HG03064 (cell line): ENCODE data around the gene PCNX2.
"Not testable (repeated sequence)": the region's sequence is repeated elsewhere in the genome, so short reads cannot be mapped to it uniquely, and the experiment has no call there.

Experiments
- ATAC-seq: cut with Tn5 transposase; IDR thresholded peaks from one replicate; pipeline ENCODE4 v1.9.1; 2021; ENCODE audit warnings: low read depth; ENCODE audit not compliant: unreplicated experiment

Gene PCNX2

DNA sequence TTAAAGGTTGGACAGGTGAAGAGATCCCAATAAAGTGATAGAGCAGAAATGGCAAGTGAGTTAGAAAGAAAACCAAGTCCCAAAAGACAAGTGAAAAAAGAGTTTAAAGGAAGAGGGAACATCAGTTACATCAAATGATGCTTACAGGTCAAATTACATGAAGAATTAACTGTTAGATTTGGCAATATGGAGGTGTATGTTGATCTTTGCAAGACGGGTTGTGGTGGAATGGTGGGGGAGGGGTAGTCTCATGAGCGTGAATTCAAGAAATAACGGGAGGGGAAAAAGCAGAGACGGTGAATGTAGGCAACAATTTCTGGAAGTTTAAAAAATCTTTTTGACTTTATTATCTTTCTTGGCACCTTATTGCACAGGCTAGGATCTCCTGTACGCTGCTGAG lies 268.5 kb downstream of the PCNX2 start:
- no peak for ATAC-seq

DNA sequence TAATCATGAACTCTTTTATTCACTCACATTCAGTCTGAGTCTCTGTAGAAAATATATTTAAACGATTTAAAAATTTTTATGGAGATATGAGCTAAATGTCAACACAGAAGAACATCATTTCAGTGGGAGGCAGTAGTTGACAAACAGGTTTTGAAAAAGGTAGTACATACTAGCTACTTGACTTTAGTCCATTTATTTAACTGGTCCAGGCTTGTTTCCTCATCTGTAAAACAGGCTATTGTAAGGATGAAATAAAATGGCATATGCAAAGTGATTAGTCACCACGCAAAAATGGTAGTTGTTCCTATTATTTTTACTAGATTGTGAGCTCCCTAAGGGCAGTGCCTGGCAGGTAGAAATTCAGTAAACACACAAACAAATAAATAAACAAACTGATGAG lies 270.0 kb downstream of the PCNX2 start:
- no peak for ATAC-seq

DNA sequence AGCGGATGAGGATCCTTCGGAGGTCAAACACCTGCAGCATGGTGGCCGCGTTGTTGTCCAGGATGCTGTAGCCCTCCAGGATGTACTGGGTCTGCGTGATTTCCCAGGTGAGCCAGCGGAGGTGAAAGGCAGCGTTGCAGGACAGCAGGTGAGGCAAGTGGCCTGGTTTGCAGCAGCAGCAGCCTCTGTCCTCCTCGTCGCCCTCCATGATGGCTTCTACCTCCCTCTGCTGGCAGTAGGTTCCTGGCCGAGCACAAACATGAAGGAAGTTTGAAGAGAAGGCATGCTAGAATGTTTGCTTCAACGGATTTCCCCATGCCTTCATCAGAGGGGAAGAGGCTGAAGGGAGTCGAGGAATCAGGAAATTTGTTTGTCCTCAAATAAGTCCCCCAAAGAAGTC lies 270.4 kb downstream of the PCNX2 start:
- ATAC-seq, result no peak

DNA sequence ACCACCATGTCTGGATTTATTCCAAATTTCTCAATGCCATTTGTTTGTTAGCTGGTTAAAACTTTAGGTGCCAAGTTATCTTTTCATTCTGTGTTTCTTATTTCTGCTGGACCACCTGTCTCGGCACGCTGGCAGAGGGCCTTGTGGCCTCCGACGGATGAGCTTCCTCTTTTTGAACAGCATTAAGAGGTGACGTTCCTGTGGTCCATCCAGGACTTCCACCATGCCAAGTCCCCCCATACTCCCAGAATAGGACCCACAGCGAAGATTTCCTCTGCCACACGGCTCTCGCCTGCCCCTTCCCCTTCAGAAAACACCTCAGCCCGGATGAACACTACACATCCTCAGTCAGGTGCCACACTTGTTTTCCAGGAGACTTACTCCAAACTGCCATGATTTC lies 271.3 kb downstream of the PCNX2 start:
- no peak for ATAC-seq

DNA sequence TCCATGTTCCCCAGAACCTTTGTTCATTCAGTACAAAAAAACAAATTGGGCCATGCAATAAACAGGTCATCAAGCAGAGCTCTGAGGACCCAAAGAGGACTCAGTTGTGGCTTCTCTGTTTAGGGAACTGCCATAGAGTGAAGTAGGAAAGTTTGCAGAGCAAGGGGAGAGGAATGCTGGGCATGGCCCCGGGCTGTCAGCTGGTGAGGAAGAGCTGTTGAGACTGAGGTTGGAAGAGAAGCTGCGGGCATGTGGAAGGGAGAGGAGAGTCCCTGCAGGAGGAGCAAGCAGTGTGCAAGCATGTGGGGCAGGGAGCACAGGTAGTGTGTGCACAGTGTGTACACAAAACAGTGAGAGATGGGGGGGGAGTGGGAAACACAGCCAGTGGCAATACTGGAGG lies 273.3 kb downstream of the PCNX2 start:
- ATAC-seq, result no peak

DNA sequence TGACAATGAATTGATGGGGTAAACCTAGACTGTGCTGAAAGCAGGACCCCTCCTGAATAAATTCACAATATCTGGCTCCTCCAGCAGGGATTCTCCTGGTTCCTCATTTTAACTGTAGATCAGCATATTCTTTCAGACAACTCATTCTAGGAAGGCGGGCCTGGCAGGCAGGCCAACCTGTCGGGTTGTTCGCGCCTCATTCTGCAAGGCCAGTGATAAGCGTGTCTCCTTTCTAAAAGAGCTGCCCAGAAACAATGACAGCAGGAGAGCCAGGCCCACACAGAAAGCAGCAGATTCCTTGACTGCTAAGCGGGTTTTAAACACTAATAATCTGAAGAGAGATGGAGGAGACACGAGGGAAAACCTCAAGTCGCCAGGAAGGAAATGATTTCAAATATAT lies 275.1 kb downstream of the PCNX2 start:
- no peak for ATAC-seq

DNA sequence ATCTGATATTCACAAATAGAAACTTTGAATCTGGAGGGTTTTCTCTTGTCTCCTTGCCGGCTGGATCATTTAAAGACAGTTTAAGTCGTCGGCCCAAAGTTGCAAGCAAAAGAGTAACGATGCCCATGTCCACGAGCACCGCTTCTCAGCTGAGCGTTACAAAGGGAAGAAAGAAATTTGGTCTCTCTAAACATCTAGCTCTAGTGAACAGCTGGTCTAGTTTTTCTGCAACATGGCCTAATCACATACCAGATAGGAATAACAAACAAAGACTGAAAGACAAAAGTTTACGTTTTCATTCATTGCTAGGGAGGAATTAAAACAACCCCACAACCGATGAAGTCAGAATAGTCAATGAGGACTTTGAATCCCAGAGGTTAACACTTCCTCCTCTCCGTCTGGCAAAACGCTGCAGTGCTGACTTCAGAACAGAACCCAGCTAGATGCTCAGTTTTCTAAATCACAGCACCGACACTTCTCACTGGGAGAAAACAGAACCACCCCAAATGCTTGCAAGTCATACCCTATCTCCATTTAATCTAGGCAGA lies 275.7 kb downstream of the PCNX2 start:
- ATAC-seq, result no peak

DNA sequence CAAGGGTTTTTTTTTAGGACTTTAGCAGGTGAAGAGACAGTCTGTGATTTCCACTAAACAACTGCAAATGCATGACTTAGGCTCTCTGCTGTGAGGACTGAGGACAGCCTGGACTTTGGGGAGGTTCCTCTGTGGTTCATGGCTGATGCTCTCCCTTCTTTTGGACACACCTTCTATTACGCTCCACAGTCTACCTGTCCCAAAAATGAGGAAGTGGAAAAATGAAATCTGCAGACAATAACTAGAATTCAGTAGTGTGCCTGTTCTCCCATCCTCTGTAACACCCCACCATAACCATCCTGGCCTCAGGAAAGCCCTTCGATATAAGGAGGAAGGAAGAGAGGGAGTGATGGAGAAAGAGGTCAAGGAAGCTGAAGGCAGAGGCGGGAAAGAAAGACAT lies 276.4 kb downstream of the PCNX2 start:
- ATAC-seq, result no peak

DNA sequence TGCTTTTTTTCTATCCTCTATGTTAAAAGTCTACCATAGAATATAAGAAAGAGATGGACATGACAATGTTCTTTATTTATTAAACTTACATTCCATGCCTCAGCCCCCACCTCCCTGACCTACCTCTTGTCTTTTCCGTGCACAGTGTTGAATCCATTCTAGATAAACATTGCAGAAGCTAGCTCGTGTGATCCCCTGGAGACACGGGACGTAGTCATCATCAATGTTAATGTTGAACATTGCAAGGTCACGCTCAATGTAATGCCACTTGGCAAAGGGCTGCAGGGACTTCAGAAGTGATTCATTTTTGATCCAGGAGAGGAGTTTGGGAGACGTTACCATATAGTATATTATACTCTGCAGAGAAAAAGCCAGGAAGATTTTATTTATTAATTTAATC lies 278.7 kb downstream of the PCNX2 start:
- no peak for ATAC-seq

DNA sequence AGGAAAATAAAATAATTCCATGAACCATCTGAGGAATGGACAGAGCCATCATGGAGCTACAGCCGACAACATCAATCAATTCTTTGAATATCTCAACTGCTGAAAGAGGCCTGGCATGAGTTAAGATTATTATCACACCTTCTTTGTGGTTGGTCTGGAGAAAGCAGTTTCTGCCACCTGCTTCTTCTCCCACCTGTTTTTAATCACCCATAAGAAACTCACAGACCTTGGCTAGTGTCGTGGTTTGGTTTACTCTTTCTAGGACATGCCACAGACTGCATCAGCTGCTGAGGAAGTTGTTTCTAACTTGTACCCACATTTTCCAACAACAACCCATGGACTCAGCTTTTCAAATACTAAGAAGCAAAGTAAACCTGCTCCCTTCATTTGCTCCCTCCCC lies 279.6 kb downstream of the PCNX2 start:
- ATAC-seq, result no peak

DNA sequence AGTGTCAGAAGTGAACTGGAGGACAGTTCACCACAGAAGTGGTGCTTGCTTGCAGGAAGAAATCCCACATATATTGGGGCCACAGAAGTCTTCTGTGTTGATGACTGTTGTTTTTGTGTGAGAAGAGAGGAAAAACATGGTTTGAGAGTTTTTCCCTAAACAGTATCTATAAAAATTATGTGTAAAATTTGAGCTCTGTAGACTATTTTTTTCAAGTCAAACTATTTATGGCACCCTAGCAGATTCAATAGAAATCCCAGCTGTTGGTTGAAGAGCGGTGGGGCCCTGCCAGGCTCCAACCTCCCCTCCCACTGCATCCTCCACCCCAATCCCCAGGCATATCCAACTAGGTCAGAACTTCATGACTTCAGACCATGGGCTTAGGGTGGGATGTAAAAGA lies 283.5 kb downstream of the PCNX2 start:
- ATAC-seq, result no peak

DNA sequence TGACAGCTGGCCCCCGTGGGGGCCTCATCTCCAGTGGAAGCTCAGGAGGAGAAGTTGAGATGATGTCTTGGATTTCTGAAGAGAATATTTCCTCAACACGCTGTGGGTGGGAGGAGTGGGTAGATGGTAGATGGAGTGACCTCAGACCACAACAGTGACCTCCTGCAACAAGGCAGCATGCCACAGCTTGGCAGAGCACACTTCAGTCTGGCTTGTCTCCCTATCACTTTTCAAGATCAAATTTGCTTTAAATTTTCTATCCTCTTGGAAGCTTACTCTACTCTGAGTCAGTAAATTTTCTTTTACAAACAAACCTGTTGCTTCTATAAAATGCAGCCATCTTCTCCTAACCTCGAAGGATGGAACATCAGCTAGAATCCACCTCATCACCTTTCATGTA lies 285.4 kb downstream of the PCNX2 start:
- no peak for ATAC-seq

DNA sequence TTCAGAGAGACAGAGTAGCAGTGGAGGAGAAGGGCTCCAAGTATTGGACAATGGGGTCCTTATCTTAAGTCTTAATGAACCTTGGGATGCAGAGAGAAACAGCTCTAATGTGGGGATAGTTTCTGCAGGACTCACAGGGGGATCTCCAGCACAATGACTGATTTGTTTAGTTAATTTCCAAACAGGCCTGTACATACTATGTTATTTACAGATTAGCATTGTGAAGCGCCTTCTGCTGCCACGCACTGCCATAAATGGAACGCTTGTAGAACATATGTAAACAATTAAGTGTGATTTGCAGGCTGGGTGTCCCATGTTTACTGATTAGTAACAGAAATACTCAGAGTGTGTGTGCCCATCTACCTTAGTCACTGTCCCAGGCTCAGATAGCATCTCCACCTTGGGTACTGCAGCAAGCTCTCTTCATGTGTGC lies 289.0 kb downstream of the PCNX2 start:
- ATAC-seq, result no peak

DNA sequence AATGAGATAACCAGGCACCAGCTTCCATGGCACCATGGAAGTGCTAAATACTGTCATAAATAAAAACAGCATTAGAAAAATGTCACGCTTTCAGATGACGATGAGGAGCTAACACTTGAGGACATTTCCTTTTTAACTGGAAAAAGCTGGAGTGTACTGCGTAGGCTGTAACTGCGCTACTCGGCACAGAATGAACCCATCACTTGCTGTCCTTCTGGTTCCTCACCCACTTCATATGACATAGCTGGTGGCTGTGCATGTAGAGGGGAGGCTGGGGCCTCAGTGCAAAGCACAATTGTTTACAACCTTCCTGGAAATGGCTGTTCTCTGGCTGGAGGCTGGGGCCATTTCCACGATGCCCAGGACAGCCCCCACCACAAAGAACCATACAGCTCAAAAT lies 289.4 kb downstream of the PCNX2 start:
- ATAC-seq, result no peak

DNA sequence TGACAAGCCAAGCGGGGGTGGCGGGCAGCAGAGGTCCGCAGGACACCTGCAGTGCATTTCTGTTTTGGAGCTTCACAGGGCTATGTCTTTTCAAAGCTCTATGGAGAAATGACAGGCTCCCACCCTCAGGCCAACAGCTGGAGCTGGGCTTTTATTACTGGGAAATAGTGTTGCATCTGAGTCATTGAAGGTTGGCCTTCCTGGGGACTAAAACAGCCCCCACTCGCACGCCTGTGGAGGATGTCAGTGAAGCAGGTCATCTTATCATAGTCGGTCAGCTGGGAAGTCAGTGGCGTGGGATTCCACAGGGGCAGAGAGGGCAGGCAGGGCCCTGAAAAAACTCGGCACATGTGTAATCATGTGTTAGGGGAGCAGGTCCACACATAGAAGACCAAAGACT lies 289.8 kb downstream of the PCNX2 start:
- ATAC-seq, result no peak

DNA sequence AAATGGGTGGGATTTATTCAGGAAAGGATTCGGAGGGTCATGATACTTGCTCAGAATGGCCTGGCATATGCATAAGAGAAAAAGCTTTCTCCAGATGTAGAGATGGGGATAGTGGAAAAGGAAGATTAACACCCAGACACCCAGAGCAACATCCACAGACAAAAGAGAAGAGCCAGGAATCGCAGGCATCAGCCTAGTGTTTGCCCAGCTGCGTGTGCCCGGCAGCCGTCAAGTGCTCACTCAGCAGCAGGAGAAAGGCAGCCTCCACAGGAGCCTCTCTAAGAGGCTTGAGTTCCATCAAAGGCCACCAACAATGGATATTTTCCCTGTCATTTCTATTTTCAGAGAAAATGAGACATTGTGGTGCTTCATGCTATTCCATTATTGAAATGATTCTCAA lies 290.4 kb downstream of the PCNX2 start:
- no peak for ATAC-seq

DNA sequence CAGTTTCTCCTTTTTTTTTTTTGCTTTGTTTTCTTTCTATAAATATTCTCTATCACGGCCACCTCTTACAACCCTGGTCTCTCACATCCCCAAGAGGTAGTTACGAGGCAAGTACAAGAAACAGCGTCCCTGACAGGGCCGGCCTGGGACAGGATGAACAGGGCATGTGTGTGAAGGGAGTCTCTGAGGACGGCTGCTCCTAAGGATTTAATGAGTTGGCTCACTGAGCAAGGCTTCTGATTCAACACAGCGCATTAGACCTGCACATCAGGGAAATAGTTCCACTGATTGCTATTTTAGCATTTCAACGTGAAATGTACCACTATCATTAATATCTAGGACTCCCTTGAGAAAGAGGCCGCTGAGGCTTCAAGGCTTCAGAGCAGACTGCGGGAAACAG lies 291.1 kb downstream of the PCNX2 start:
- no peak for ATAC-seq

DNA sequence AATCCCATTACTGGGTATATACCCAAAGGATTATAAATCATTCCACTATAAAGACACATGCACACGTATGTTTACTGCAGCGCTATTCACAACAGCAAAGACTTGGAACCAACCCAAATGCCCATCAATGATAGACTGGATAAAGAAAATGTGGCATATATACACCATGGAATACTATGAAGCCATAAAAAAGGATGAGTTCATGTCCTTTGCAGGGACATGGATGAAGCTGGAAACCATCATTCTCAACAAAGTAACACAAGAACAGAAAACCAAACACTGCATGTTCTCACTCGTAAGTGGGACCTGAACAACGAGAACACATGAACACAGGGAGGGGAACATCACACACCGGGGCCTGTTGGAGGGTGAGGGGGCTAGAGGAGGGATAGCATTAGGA lies 291.9 kb downstream of the PCNX2 start:
- not testable (repeated sequence) for ATAC-seq

DNA sequence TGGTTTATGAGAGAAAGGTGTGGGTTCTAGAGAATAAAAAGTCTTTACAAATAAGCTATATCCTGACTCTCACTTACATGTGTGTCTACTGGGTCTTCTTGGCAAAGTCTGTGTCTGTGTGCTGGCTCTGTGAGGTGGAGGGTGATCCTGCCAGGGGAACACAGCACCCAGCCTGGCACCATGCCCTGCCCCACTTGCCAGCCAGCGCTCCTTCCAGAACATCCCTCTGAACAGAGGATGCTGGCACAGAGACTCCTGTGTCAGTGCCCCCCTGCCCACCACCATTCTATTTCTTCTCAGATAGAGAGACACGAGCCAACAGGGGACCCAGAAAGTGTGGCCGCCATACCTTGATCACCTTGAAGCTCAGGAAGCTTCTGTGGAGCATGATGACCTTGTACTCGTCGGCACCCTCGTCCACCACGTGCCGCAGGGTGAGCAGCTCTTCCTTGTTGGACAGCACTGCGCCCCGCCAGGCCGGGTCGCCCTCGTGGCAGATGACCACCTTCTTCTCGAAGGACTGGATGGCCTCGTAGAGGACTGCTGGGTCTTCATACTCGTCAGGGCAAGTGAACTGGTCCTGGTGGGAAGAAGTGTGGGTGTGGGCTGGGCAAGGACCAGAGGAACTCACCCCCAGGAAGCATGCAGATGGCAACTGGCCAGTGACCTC lies 295.4 kb downstream of the PCNX2 start:
- no peak for ATAC-seq

DNA sequence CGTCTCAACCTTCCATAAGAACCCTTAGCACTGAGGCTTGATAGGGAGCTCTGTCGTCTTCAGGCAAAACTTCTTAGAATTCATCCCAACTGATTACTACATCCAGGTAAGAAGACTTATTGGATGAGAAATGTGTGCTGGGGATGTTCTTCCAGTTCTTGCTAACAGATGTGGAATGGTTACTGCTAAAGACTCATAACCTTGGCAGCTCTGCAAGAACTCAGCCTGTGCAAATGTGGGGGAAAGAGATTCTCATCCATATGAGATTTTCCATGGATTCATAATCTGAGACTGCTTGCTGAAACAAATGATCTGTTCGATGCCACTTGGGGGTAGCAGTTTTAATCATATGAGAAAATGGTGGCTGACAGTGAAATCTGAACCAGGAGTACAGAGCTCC lies 296.9 kb downstream of the PCNX2 start:
- no peak for ATAC-seq

DNA sequence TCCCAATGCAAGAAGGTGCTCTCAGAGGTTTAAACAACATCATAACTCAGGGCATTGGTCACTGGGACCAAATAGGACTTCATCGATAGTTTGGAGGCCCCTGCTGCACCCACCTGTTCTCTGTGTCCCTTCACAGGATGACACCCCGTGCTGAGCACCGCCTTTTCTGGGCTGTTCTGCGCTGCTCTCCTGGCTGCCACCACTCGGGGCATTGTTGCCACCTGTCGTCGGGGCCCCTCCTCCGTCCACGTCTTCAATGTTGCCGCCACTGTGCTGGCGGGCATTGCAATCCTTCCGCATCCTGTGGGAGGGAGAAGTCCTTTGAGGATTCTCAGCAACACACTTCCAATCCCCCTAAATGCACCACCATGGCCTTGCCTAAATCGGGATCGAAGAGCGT lies 297.4 kb downstream of the PCNX2 start:
- ATAC-seq, result no peak

DNA sequence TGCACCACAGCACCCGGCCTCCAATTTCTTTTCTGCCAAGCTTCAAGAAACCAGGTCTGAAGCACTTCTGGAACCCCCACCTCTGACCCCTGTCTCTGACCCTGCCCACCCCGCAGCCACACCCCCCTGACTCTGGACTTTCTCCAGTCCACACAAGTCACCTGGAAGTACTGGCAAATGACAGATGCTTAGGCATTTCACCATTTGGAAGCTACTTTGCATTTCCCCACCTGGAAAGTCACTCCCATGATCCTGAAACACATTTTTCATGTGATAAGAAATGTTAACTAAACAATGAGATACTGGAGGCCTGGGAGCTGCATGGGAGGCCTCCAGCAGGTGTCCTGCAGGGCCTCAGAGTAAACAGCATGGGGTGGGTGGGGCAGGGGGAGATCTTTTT lies 299.4 kb downstream of the PCNX2 start:
- no peak for ATAC-seq

DNA sequence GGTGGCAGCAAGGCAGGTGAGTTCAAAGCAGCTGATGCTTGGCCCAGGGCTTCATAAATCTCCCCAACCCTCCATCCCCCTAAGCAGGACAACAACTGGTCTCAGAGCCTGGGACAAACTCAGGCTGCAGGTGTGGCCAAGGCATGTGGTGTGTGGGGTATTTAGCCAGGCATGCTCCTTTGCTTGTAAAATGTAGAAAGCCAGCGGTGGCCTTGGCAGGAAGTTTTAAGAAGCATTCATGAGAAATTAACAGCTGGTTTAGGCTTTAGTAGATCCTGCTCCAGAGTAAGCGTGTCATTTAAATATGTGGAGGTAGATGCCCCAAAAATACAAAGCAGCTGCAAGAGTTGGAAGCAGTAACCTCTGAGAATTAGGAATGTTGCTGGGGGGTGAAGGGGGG lies 300.3 kb downstream of the PCNX2 start:
- no peak for ATAC-seq
